ENCODE results near the gene NOL3.
A peak's percentile ranks its signal among the peaks of the same experiment; 100 is the strongest.

Gene NOL3

GRCh38 chr16:67215706-67216105 lies 45.4 kb downstream of the NOL3 start:
- Mint-ChIP-seq H3K27me3 (peaks cover 8% of the 10 kb centered on the region), H3K27ac (no peak overlapping the region), H3K9me3 (no peaks in the 10 kb centered on the region), H3K4me3 (no peak overlapping the region), H3K4me1 (peaks cover 13% of the 10 kb centered on the region), H3K36me3 (no peaks in the 10 kb centered on the region)
- no peak for DNase-seq
- CTCF ChIA-PET: no interaction called here

- Mint-ChIP-seq H3K9me3 (no peaks in the 10 kb centered on the region), H3K36me3 (no peaks in the 10 kb centered on the region), H3K4me3 (no peak overlapping the region), H3K27me3 (peaks cover 4% of the 10 kb centered on the region), H3K27ac (peak overlapping the region; percentile 43), H3K4me1 (peaks cover 13% of the 10 kb centered on the region)
- DNase-seq: no peak
- CTCF ChIA-PET: no interaction called here
Measured at GRCh38 chr16:67216612-67217490, 46.5 kb downstream of the NOL3 start.

- CTCF ChIA-PET: interaction anchor here (1.2 to 2.0 kb wide), 3 partner anchors 20 to 31 kb away, joined by 4 to 6 read pairs (median 4); no protein-coding TSS in a partner anchor
- Mint-ChIP-seq H3K4me3 (no peak overlapping the region), H3K36me3 (peaks cover 7% of the 10 kb centered on the region), H3K4me1 (peaks cover 55% of the 10 kb centered on the region), H3K27me3 (no peaks in the 10 kb centered on the region), H3K9me3 (no peaks in the 10 kb centered on the region), H3K27ac (peak overlapping the region; percentile 6)
- no peak for DNase-seq
Measured at GRCh38 chr16:67223992-67224391, 53.7 kb downstream of the NOL3 start.

Data from activated naive CD4-positive, alpha-beta T cell treated with anti-CD3 and anti-CD28 coated beads, Interleukin-2, amount 10 ng/mL, durations not matched to agents 7 days and 5 days (primary cell).